ENCODE measurements around the gene RNGTT.

The RNGTT gene

GRCh38 chr6:88670369-88670768 lies 293.0 kb downstream of the RNGTT start:
- in situ Hi-C loops (cut with MboI; ENCODE audit: low sequenced_read_pairs) = no loop called here

- in situ Hi-C loops (cut with MboI; ENCODE audit: low sequenced_read_pairs) = no loop called here
Measured at GRCh38 chr6:88669475-88669874, 293.9 kb downstream of the RNGTT start.

- in situ Hi-C loops (cut with MboI; ENCODE audit: low sequenced_read_pairs) = no loop called here
Measured at GRCh38 chr6:88666901-88667300, 296.5 kb downstream of the RNGTT start.

GRCh38 chr6:88665131-88665530 lies 298.3 kb downstream of the RNGTT start:
- in situ Hi-C loops (cut with MboI; ENCODE audit: low sequenced_read_pairs) = no loop called here

GRCh38 chr6:88663801-88664200 lies 299.6 kb downstream of the RNGTT start:
- in situ Hi-C loops (cut with MboI; ENCODE audit: low sequenced_read_pairs) = no loop called here

- in situ Hi-C loops (cut with MboI; ENCODE audit: low sequenced_read_pairs) = no loop called here
Measured at GRCh38 chr6:88662653-88663174, 300.7 kb downstream of the RNGTT start.

GRCh38 chr6:88662163-88662580 lies 301.2 kb downstream of the RNGTT start:
- in situ Hi-C loops (cut with MboI; ENCODE audit: low sequenced_read_pairs) = no loop called here

GRCh38 chr6:88661136-88661535 lies 302.3 kb downstream of the RNGTT start:
- in situ Hi-C loops (cut with MboI; ENCODE audit: low sequenced_read_pairs) = no loop called here

GRCh38 chr6:88655586-88655985 lies 307.8 kb downstream of the RNGTT start:
- in situ Hi-C loops (cut with MboI; ENCODE audit: low sequenced_read_pairs) = no loop called here

- in situ Hi-C loops (cut with MboI; ENCODE audit: low sequenced_read_pairs) = no loop called here
Measured at GRCh38 chr6:88653936-88654335, 309.5 kb downstream of the RNGTT start.

- in situ Hi-C loops (cut with MboI; ENCODE audit: low sequenced_read_pairs) = no loop called here
Measured at GRCh38 chr6:88651400-88651799, 312.0 kb downstream of the RNGTT start.

- in situ Hi-C loops (cut with MboI; ENCODE audit: low sequenced_read_pairs) = no loop called here
Measured at GRCh38 chr6:88650979-88651378, 312.4 kb downstream of the RNGTT start.

GRCh38 chr6:88650029-88650619 lies 313.3 kb downstream of the RNGTT start:
- in situ Hi-C loops (cut with MboI; ENCODE audit: low sequenced_read_pairs) = no loop called here

- in situ Hi-C loops (cut with MboI; ENCODE audit: low sequenced_read_pairs) = no loop called here
Measured at GRCh38 chr6:88641178-88641903, 322.1 kb downstream of the RNGTT start.

GRCh38 chr6:88637761-88638545 lies 325.5 kb downstream of the RNGTT start:
- in situ Hi-C loops (cut with MboI; ENCODE audit: low sequenced_read_pairs) = no loop called here

GRCh38 chr6:88636871-88637270 lies 326.5 kb downstream of the RNGTT start:
- in situ Hi-C loops (cut with MboI; ENCODE audit: low sequenced_read_pairs) = no loop called here

- in situ Hi-C loops (cut with MboI; ENCODE audit: low sequenced_read_pairs) = no loop called here
Measured at GRCh38 chr6:88633782-88634181, 329.6 kb downstream of the RNGTT start.

GRCh38 chr6:88631830-88632229 lies 331.6 kb downstream of the RNGTT start:
- in situ Hi-C loops (cut with MboI; ENCODE audit: low sequenced_read_pairs) = no loop called here

GRCh38 chr6:88629838-88630494 lies 333.5 kb downstream of the RNGTT start:
- in situ Hi-C loops (cut with MboI; ENCODE audit: low sequenced_read_pairs) = no loop called here

GRCh38 chr6:88626460-88626859 lies 337.0 kb downstream of the RNGTT start:
- in situ Hi-C loops (cut with MboI; ENCODE audit: low sequenced_read_pairs) = no loop called here

GRCh38 chr6:88623531-88623930 lies 339.9 kb downstream of the RNGTT start:
- in situ Hi-C loops (cut with MboI; ENCODE audit: low sequenced_read_pairs) = no loop called here
